Measurements from ENCODE around the gene TNFRSF19. TPM values are rescaled to one million over a fixed set of nuclear protein-coding genes. Genes with fewer than 3 reads are reported as not detected.

TNFRSF19 gene
- total RNA-seq, 1 experiment from 2014 or later: 0.24 TPM

DNA sequence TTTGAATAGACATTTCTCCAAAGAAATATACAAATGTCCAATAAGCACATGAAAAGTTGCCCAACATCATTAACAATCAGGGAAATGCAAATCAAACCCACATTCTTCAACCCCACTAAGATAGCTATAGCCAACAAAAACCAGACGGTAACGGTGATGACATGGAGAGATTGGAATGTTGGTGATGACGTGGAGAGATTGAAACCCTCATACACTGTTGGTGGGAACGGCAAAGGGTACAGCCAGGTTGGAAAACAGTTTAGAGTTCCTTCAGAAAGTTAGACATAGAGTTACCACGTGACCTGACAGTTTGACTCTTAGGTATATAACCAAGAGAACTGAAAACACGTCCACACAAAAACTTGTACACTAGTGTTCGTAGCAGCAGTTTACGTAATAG, 48.1 kb downstream of the TNFRSF19 start:
- intact Hi-C loops (cut with micrococcal nuclease; ENCODE audit: unreplicated experiment): no loop called here
- no peaks in the 10 kb centered on the region for H3K36me3 ChIP-seq (ENCODE audit: low read depth)
- no peaks in the 10 kb centered on the region for H3K9me2 ChIP-seq (ENCODE audit: insufficient read depth)
- CTCF ChIA-PET: no interaction called here
- H3K9me3 ChIP-seq (ENCODE audit: insufficient read depth, low read depth): no peaks in the 10 kb centered on the region
- no peak overlapping the region for H3K4me3 ChIP-seq
- POLR2A ChIA-PET (ENCODE audit: unreplicated experiment): no interaction called here
- no peaks in the 10 kb centered on the region for H3K4me1 ChIP-seq (replicated peaks; ENCODE audit: insufficient read depth)
- no peaks in the 10 kb centered on the region for H3K79me2 ChIP-seq (ENCODE audit: low read depth)
- DNase-seq: no peak
- no peaks in the 10 kb centered on the region for H4K20me1 ChIP-seq (ENCODE audit: insufficient read depth)
- H2AFZ ChIP-seq: no peak overlapping the region
- peaks cover 12% of the 10 kb centered on the region; the same call in 1 of the 2 replicates for H3K27me3 ChIP-seq (ENCODE audit: insufficient read depth, low read depth)
- no peaks in the 10 kb centered on the region for H3F3A ChIP-seq (ENCODE audit: insufficient read depth, low read depth)
- BruUV-seq (replicated peaks): no TSS peak
- H3K27ac ChIP-seq: no peak overlapping the region
- no peak for TF ChIP-seq EZH2 (IDR thresholded peaks at IDR 0.05; ENCODE audit: low read depth)
- TF ChIP-seq, protein P1, sequence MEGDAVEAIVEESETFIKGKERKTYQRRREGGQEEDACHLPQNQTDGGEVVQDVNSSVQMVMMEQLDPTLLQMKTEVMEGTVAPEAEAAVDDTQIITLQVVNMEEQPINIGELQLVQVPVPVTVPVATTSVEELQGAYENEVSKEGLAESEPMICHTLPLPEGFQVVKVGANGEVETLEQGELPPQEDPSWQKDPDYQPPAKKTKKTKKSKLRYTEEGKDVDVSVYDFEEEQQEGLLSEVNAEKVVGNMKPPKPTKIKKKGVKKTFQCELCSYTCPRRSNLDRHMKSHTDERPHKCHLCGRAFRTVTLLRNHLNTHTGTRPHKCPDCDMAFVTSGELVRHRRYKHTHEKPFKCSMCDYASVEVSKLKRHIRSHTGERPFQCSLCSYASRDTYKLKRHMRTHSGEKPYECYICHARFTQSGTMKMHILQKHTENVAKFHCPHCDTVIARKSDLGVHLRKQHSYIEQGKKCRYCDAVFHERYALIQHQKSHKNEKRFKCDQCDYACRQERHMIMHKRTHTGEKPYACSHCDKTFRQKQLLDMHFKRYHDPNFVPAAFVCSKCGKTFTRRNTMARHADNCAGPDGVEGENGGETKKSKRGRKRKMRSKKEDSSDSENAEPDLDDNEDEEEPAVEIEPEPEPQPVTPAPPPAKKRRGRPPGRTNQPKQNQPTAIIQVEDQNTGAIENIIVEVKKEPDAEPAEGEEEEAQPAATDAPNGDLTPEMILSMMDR (conservative IDR thresholded peaks at IDR 0.05): no peak
- H3K4me2 ChIP-seq: no peak overlapping the region

DNA sequence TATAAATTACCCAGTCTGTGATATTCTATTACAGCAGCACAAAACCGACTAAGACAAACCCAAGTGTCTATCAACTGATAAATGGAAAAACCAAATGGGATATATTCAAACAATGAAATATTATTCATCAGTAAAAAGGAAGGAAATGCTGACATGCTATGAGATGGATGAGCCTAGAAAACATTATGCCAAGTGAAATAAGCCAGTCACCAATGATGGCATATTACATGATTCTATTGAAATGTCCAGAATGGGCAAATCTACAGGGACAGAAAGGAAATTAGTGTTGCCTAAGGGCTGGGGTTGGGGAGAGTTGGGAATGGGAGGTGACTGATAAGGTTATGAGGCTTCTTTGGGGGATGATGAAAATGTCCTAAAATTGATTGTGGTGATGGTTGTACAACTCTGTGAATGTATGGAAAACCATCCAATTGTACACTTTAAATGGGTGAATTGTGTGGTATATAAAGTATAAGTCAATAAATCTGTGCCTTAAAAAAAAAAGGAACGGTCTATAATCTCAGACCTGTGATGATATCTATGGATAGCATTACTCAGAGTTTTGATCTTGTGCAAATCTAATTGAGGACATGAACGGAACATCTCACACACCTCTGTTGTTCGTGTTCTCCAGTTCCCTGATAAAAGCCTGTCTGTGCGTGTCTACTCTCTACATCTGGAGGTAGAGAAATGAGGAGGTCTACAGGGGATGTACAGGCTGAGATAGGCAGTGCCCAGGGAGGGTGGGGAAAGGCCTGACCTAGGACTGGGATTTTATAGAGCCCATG, 49.0 kb downstream of the TNFRSF19 start:
- peaks cover 8% of the 10 kb centered on the region; the same call in 1 of the 2 replicates for H3K27me3 ChIP-seq (ENCODE audit: insufficient read depth, low read depth)
- BruUV-seq (replicated peaks): no TSS peak
- H3K4me2 ChIP-seq: no peak overlapping the region
- intact Hi-C loops (cut with micrococcal nuclease; ENCODE audit: unreplicated experiment): no loop called here
- H3K4me3 ChIP-seq: no peak overlapping the region
- DNase-seq: no peak
- H3K27ac ChIP-seq: no peak overlapping the region
- CTCF ChIA-PET: no interaction called here
- H3K4me1 ChIP-seq (replicated peaks; ENCODE audit: insufficient read depth): no peaks in the 10 kb centered on the region
- POLR2A ChIA-PET (ENCODE audit: unreplicated experiment): no interaction called here
- H3K9me3 ChIP-seq (ENCODE audit: insufficient read depth, low read depth): no peaks in the 10 kb centered on the region
- H3K79me2 ChIP-seq (ENCODE audit: low read depth): no peaks in the 10 kb centered on the region
- no peaks in the 10 kb centered on the region for H3K36me3 ChIP-seq (ENCODE audit: low read depth)
- H2AFZ ChIP-seq: no peak overlapping the region
- no peak for TF ChIP-seq EZH2 (IDR thresholded peaks at IDR 0.05; ENCODE audit: low read depth)
- TF ChIP-seq, protein P1 (conservative IDR thresholded peaks at IDR 0.05): no peak
- H3K9me2 ChIP-seq (ENCODE audit: insufficient read depth): no peaks in the 10 kb centered on the region
- H4K20me1 ChIP-seq (ENCODE audit: insufficient read depth): no peaks in the 10 kb centered on the region
- H3F3A ChIP-seq (ENCODE audit: insufficient read depth, low read depth): no peaks in the 10 kb centered on the region

DNA sequence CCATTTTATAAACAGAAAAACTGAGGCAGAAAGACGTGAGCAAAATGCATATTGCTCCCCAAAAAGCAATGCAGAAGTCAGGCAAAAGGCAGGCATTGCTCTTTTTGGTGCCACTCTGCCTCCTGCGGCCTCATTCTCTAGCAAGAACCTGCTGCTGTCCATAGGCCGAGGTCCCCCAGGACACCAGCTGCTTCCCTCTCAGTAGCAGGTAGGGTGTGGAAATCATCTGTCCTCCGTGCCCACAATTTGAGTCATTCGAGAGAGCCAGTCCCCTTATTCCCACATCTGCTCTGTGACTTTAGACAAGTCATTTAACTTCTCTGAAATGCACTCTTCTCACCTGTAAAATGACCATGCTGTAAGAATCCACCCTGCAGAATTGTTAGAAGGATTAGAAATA, 50.0 kb downstream of the TNFRSF19 start:
- CTCF ChIA-PET: no interaction called here
- H3K36me3 ChIP-seq (ENCODE audit: low read depth): no peaks in the 10 kb centered on the region
- H3K79me2 ChIP-seq (ENCODE audit: low read depth): no peaks in the 10 kb centered on the region
- no peak overlapping the region for H3K4me2 ChIP-seq
- H3K4me3 ChIP-seq: no peak overlapping the region
- H3K27ac ChIP-seq: no peak overlapping the region
- no peak overlapping the region for H2AFZ ChIP-seq
- no peak for TF ChIP-seq EZH2 (IDR thresholded peaks at IDR 0.05; ENCODE audit: low read depth)
- TF ChIP-seq, protein P1 (conservative IDR thresholded peaks at IDR 0.05): no peak
- H4K20me1 ChIP-seq (ENCODE audit: insufficient read depth): no peaks in the 10 kb centered on the region
- no peaks in the 10 kb centered on the region for H3K9me2 ChIP-seq (ENCODE audit: insufficient read depth)
- BruUV-seq (replicated peaks): no TSS peak
- intact Hi-C loops (cut with micrococcal nuclease; ENCODE audit: unreplicated experiment): no loop called here
- no peaks in the 10 kb centered on the region for H3K4me1 ChIP-seq (replicated peaks; ENCODE audit: insufficient read depth)
- peaks cover 8% of the 10 kb centered on the region; the same call in 1 of the 2 replicates for H3K27me3 ChIP-seq (ENCODE audit: insufficient read depth, low read depth)
- no peak for DNase-seq
- H3K9me3 ChIP-seq (ENCODE audit: insufficient read depth, low read depth): no peaks in the 10 kb centered on the region
- POLR2A ChIA-PET (ENCODE audit: unreplicated experiment): no interaction called here
- H3F3A ChIP-seq (ENCODE audit: insufficient read depth, low read depth): no peaks in the 10 kb centered on the region

Measured in PC-9 (cell line).